PC-3 (cell line): ENCODE results near the gene ACADS. TPM values are rescaled to one million over a fixed set of nuclear protein-coding genes. Genes with fewer than 3 reads are reported as not detected.

Source experiments
- ATAC-seq: fragments of 200-7000 bp; cut with Tn5 transposase; 2 replicates; pipeline ENCODE4 v1.9.1; 2020; ENCODE audit warnings: mild to moderate bottlenecking, moderate library complexity
- BruUV-seq: library from RNA; stranded (reverse); fragments of 400-500 nt; replicated peaks from 2 replicates; lab custom pipeline; 2021; lab: Mats Ljungman, UMichigan
- CTCF ChIA-PET: fragments of 300-600 bp; sonication (Branson Sonifier 250); formaldehyde crosslinking; loops from one replicate; lab custom pipeline; 2022; ENCODE audit warnings: antibody characterized with exemption; lab: Charles Lee
- POLR2A ChIA-PET: fragments of 300-600 bp; sonication (Branson Sonifier 250); formaldehyde crosslinking; loops from one replicate; lab custom pipeline; 2022; ENCODE audit warnings: antibody characterized with exemption; ENCODE audit not compliant: unreplicated experiment; lab: Charles Lee
- DNase-seq: peaks from one replicate; pipeline ENCODE4 v3.0.0-alpha.2; 2015
- H2AFZ ChIP-seq: fragments of 300-600 bp; sonication (generic); 2 replicates; pipeline ENCODE4 v1.6.0; 2016; ENCODE audit warnings: antibody characterized with exemption, low read length
- H3F3A ChIP-seq: fragments of 300-600 bp; sonication (generic); one replicate; pipeline ENCODE4 v1.6.0; 2017; ENCODE audit warnings: antibody characterized with exemption, low read length, control low read depth, mild to moderate bottlenecking; ENCODE audit not compliant: unreplicated experiment
- H3K27ac ChIP-seq: fragments of 300-600 bp; sonication (generic); 2 replicates; pipeline ENCODE4 v1.5.1; 2016; ENCODE audit warnings: mild to moderate bottlenecking, low read length
- H3K27me3 ChIP-seq: fragments of 300-600 bp; sonication (generic); 2 replicates; pipeline ENCODE4 v1.6.1; 2016; ENCODE audit warnings: low read length, mixed read lengths
- H3K36me3 ChIP-seq: fragments of 300-600 bp; sonication (generic); 2 replicates; pipeline ENCODE4 v1.6.1; 2016; ENCODE audit warnings: low read depth, mixed run types, low read length, mixed read lengths
- H3K4me1 ChIP-seq: fragments of 300-600 bp; sonication (generic); 2 replicates; pipeline ENCODE4 v1.5.1; 2016; ENCODE audit warnings: low read length; ENCODE audit not compliant: insufficient read depth
- H3K4me2 ChIP-seq: fragments of 300-600 bp; sonication (generic); 2 replicates; pipeline ENCODE4 v1.6.0; 2016; ENCODE audit warnings: low read length
- H3K4me3 ChIP-seq: fragments of 300-600 bp; sonication (generic); 2 replicates; pipeline ENCODE4 v1.5.1; 2016; ENCODE audit warnings: mild to moderate bottlenecking, low read length, mixed read lengths
- H3K79me2 ChIP-seq: fragments of 300-600 bp; sonication (generic); 2 replicates; pipeline ENCODE4 v1.6.1; 2017; ENCODE audit warnings: low read length, mixed read lengths
- H3K9ac ChIP-seq: fragments of 300-600 bp; sonication (generic); 2 replicates; pipeline ENCODE4 v1.6.0; 2016; ENCODE audit warnings: mild to moderate bottlenecking, low read length
- H3K9me2 ChIP-seq: fragments of 300-600 bp; sonication (generic); replicated peaks from 2 replicates; pipeline ENCODE4 v1.6.1; 2016; ENCODE audit warnings: mixed run types, low read length, mixed read lengths
- H3K9me3 ChIP-seq: fragments of 300-600 bp; sonication (generic); 2 replicates; pipeline ENCODE4 v1.6.1; 2016; ENCODE audit warnings: low read length, mixed read lengths
- H4K20me1 ChIP-seq: fragments of 300-600 bp; sonication (generic); 2 replicates; pipeline ENCODE4 v1.6.1; 2016; ENCODE audit warnings: low read length, mixed read lengths
- EZH2 ChIP-seq: fragments of 300-600 bp; sonication (generic); IDR thresholded peaks from one replicate; pipeline ENCODE4 v1.6.1; 2017; ENCODE audit warnings: antibody characterized with exemption, mild to moderate bottlenecking, low read length; ENCODE audit not compliant: unreplicated experiment
- EZH2phosphoT487 ChIP-seq: fragments of 300-600 bp; sonication (generic); IDR thresholded peaks from 2 replicates; pipeline ENCODE4 v1.6.1; 2018; ENCODE audit warnings: mild to moderate bottlenecking, antibody characterized with exemption, low read length, borderline replicate concordance
- intact Hi-C: fragments of 100-400 bp; cut with micrococcal nuclease; formaldehyde crosslinking; loops from 2 replicates; pipeline ENCODE4 v1.9.0; 2023
- total RNA-seq: library from RNA; depleted of rRNA; stranded (reverse); fragments of >200 nt; gene quantifications from 2 replicates; pipeline ENCODE4 v1.2.3, GENCODE V29; 2014
- TF ChIP-seq, protein P1 (sequence below): fragments of 300-600 bp; sonication (generic); conservative IDR thresholded peaks from 2 replicates; pipeline ENCODE4 v1.5.1; 2017; ENCODE audit warnings: antibody characterized with exemption, low read depth, mild to moderate bottlenecking, low read length

Gene ACADS
- total RNA-seq, 1 experiment from 2014 or later = 19.6 TPM

DNA sequence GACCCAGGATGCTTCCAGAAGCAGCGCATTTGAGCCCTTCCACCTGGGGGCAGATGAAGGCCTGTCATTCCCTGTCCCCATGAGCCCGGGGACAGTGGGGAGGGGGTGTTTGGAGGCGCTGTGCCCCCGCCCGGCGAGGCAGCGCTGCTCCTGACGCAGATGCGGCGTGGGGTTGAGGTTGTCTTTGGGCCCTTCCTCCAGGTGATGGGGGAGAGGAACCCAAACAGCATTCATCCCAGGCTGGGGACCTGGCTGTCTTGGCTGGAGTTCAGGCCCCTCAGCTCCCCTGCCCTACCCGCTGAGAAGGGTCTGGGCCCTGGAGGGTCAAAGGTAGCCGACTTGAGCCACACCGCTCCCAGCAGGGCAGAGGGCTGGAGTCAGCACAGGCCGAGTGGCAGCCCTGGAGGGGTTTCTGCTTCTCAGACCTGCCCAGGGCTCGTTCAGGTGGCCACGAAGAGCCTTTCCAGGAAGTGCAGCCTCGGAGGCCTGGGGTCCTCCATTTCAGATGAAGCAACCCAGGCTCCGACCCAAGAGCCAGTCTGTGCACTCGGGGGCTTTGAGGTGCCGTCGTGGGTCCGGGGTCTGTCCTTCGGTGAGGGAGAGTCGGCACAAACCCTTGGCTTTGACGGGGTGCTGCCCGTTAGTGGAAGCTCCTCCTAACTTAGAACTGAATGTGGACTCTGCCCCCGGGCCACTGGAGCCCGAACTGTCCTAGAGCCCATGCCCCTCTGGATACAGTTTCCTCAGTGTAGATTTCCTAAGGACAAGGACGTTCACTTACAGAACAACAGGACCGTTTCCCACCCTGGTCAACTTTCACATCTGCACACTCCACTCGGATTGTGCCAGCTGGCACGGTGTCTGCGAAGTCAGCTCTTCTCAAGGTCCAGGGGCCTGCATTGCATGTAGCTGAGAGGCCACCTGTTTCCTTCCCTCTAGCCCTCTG lies 16.1 kb downstream of the ACADS start:
- CTCF ChIA-PET = no interaction called here
- ATAC-seq = no peak
- BruUV-seq = no TSS peak

DNA sequence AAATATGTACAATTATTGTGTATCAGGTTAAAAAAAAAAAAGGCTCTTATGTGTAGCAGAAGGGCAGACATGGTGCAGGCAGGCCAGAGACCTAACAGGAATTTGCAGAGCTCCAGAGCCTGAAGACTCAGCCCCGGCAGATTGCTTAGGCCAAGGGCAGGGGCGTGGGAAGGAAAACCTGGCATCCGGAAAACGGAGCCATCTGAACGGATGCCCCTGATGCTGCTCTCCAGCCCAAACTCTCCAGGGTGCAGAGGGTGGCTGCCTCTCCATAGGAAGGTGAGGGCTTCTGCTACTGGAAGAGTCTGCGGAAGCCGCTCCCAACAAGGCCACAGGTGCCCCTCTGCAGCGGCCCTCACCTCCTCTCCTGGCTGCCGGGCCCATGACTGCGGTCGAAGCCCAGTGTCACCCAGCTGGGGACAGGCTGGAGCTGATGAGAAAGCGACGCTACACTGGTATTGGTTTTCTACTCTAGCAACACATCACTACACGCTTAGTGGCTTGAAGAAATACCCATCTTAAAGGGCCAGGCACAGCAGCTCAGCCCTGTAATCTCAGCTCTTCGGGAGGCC lies 19.4 kb downstream of the ACADS start:
- Histone ChIP-seq H3K9me3 (no peaks in the 10 kb centered on the region), H3K4me2 (no peak overlapping the region), H2AFZ (no peak overlapping the region), H3K9me2 (no peaks in the 10 kb centered on the region), H3K9ac (no peak overlapping the region), H3K4me3 (no peak overlapping the region), H3K27me3 (no peaks in the 10 kb centered on the region), H3K79me2 (no peaks in the 10 kb centered on the region), H3K4me1 (no peaks in the 10 kb centered on the region), H3K27ac (no peak overlapping the region), H3K36me3 (no peaks in the 10 kb centered on the region), H4K20me1 (no peaks in the 10 kb centered on the region), H3F3A (no peaks in the 10 kb centered on the region)
- intact Hi-C loops = no loop called here
- CTCF ChIA-PET = no interaction called here
- no peak for TF ChIP-seq EZH2
- TF ChIP-seq EZH2phosphoT487 = no peak
- TF ChIP-seq, protein P1, sequence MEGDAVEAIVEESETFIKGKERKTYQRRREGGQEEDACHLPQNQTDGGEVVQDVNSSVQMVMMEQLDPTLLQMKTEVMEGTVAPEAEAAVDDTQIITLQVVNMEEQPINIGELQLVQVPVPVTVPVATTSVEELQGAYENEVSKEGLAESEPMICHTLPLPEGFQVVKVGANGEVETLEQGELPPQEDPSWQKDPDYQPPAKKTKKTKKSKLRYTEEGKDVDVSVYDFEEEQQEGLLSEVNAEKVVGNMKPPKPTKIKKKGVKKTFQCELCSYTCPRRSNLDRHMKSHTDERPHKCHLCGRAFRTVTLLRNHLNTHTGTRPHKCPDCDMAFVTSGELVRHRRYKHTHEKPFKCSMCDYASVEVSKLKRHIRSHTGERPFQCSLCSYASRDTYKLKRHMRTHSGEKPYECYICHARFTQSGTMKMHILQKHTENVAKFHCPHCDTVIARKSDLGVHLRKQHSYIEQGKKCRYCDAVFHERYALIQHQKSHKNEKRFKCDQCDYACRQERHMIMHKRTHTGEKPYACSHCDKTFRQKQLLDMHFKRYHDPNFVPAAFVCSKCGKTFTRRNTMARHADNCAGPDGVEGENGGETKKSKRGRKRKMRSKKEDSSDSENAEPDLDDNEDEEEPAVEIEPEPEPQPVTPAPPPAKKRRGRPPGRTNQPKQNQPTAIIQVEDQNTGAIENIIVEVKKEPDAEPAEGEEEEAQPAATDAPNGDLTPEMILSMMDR = no peak
- BruUV-seq = no TSS peak
- POLR2A ChIA-PET = no interaction called here
- no peak for DNase-seq
- no peak for ATAC-seq

More for the DNA sequence above, 16.1 kb downstream of the ACADS start:
- Histone ChIP-seq H3K9me2 (no peaks in the 10 kb centered on the region), H3K36me3 (no peaks in the 10 kb centered on the region), H3K27me3 (no peaks in the 10 kb centered on the region), H3F3A (no peaks in the 10 kb centered on the region), H3K9me3 (no peaks in the 10 kb centered on the region), H2AFZ (no peak overlapping the region), H3K4me3 (no peak overlapping the region), H3K4me2 (no peak overlapping the region), H3K9ac (no peak overlapping the region), H3K27ac (no peak overlapping the region), H4K20me1 (no peaks in the 10 kb centered on the region), H3K4me1 (no peaks in the 10 kb centered on the region), H3K79me2 (no peaks in the 10 kb centered on the region)
- POLR2A ChIA-PET = no interaction called here
- DNase-seq = no peak
- no peak for TF ChIP-seq EZH2
- no peak for TF ChIP-seq EZH2phosphoT487
- TF ChIP-seq, protein P1 = no peak
- intact Hi-C loops = no loop called here

DNA sequence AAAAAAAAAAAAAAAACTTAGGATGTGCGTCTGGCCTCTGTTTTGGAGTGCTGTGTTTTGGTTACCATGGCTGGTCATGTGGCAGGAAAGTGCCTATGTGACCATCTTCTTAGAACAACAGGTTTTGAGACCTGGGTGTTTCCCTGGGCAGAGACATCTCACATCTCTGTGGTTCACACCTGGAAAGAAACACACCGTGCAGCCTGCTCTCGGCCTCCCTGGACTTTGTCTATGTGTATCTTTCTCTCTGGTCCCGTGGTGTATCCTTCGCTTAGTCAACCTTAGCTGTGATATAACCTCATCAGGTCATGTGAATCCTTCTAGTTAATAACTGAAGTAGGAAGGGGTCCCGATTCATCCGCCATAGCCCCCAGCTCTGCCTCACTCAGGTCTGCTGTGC lies 22.6 kb downstream of the ACADS start:
- H3K4me2 ChIP-seq = no peak overlapping the region
- no peak overlapping the region for H3K9ac ChIP-seq
- CTCF ChIA-PET = no interaction called here
- intact Hi-C loops = no loop called here
- no peaks in the 10 kb centered on the region for H4K20me1 ChIP-seq
- H3K4me1 ChIP-seq = no peaks in the 10 kb centered on the region
- no peaks in the 10 kb centered on the region for H3K79me2 ChIP-seq
- no peak overlapping the region for H3K27ac ChIP-seq
- DNase-seq = no peak
- no peak for TF ChIP-seq EZH2
- no peak for TF ChIP-seq EZH2phosphoT487
- TF ChIP-seq, protein P1 = no peak
- no peak for ATAC-seq
- H3K4me3 ChIP-seq = no peak overlapping the region
- no peak overlapping the region for H2AFZ ChIP-seq
- no peaks in the 10 kb centered on the region for H3K9me3 ChIP-seq
- no peaks in the 10 kb centered on the region for H3K27me3 ChIP-seq
- H3K36me3 ChIP-seq = no peaks in the 10 kb centered on the region
- POLR2A ChIA-PET = no interaction called here
- no peaks in the 10 kb centered on the region for H3K9me2 ChIP-seq
- H3F3A ChIP-seq = no peaks in the 10 kb centered on the region
- BruUV-seq = no TSS peak
